Ramos (cell line): Measurements from ENCODE around the gene IGF1.
"Not testable (repeated sequence)": the region's sequence is repeated elsewhere in the genome, so short reads cannot be mapped to it uniquely, and the experiment has no call there.

Experiments used
- in situ Hi-C: fragments of 300-500 bp; cut with MboI; formaldehyde crosslinking; loops from one replicate; pipeline ENCODE4 v1.14.3; 2022; ENCODE audit warnings: low sequenced_read_pairs; ENCODE audit not compliant: unreplicated experiment

The IGF1 gene

DNA sequence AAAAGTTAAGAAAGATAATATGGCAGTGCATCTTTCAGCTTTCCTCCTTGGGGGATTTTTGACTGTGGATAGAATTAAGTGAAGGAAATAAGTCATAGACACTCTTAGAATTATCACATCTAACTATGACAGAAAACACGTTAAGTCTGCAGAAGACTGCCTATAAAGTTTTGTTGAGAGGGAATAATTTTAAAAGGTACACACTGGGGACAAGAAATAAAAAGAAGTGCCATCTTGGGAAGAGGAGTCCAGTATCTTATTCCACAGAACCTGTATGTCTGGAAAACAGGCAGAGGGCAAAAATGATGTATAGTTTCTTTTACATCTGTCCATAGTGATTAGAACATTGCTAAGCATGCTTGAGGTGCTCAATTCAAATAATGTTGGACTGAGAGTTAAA lies 80.7 kb downstream of the IGF1 start:
- in situ Hi-C loops = no loop called here

DNA sequence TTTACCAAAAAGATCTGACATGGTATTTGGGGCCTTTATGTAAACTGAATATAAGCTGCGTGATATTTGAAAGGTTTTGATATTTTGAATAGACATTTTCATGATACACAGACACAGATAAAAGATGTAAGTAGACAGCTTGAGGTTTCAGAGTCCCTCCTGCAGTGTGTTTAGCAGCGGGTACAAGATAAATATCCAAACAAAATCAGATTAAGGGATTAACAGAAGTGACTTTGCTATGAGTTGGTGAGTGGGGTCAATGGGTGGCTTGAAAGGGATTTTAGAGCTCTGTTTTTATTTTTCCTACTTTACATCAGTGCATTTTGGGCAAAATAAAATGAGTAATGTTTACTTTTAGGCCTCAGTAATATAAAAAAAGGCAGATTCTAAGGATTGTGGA lies 84.1 kb downstream of the IGF1 start:
- in situ Hi-C loops = no loop called here

DNA sequence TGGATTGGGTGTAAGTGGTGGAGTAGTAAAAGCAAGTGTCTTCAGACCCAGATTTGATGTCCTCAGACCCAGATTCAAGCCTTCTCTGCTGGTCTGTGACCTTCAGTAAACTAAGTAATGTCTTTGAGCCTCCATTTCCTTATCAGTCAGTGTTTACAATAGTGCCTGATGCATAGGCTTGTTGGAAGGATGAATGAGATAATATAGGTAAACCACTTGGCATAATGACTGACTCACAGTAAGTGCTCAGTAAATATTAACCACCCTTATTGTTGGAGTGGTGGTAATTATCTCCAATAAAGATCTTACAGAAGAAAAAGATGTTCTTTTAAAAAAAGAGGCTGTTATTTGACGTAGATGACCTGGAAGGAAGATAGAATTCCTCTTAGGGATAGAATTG lies 86.2 kb downstream of the IGF1 start:
- in situ Hi-C loops = no loop called here

DNA sequence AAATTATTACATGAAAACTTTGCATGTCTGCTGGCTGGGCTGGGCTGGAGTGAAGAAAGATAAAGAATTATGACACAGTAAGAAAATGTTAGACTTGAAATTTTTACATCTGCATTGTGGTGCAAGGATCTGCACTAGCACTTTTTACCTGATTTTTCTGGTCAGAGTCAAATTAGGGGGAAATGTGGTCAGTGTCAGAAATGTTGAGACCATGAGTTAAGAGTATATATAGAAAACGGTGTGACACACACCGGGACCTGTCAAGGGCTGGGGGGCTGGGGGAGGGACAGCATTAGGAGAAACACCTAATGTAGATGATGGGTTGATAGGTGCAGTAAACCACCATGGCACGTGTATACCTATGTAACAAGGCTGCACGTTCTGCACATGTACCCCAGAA lies 90.3 kb downstream of the IGF1 start:
- in situ Hi-C loops = no loop called here

DNA sequence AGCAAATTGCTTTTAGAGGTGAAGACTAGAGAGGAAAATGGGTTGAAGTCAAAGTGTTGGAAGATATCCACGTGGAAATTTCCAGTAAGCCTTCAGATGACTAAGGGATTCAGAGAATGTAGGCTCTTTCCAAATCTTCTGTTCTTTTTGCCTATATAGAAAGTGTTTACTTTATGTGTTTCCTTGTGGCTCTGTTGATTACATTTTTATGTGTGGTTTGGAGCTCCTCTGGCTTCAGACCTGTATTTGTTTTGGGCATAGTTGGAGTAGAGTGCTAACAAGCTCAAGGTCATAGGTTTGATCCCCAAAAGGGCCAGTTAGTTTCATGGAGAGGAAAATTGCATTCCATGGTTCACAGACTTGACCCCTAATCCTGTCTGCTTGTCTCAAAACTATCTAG lies 91.9 kb downstream of the IGF1 start:
- in situ Hi-C loops = no loop called here

DNA sequence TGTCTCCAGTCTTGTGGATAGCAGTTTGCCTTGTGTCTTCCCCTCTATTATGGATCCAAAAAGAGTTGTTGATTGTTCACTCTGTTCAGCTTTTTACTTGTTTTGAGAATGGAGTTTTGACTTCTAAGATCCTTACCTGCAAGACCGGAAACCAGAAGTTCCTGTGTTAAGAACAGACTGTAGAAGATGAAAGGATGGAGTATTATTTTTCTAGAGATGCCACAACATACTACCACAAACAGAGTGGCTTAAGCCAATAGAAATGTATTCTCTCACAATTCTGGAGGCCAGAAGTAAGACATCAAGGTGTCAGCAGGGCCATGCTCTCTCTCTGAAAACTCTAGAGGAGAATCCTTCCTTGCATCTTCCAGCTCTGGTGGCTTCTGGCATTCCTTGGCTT lies 95.0 kb downstream of the IGF1 start:
- in situ Hi-C loops = no loop called here

DNA sequence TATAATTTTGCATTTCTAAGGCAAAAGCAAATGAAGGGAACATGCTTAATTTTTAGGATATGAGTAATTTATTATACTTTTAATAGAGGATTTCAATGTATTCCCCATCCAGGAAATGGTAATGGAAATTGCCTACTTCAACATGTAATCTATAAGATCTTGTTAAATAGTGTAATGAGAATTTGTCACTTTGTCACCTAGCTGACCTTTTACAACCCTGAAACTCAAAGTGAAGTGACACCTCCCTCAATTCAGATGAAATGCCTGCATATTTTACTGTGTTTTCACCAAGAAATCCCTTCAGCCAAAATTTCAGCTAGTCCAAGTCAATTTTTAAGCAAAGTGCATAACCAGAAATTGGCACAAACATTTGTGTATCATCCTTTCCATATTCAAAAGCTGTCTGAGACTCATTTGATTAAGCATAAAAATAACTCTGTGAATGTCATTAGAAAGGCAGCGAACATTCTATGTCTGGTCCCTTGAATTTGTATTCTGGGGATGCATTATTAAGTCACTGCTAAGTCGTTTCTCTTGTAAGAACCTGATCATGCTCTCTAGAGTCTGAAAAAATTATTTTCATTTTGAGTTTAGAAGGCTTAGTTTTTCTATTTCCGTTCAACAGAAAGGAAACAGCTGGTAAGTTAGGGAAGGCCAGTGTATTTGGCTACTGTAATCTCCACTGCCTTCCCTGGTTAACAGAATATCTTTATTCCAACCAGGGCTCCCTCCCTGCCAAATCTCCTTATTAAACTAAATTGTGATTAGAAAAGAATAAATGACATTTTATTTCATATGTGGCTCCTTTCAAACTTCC lies 100.8 kb downstream of the IGF1 start:
- in situ Hi-C loops = no loop called here

DNA sequence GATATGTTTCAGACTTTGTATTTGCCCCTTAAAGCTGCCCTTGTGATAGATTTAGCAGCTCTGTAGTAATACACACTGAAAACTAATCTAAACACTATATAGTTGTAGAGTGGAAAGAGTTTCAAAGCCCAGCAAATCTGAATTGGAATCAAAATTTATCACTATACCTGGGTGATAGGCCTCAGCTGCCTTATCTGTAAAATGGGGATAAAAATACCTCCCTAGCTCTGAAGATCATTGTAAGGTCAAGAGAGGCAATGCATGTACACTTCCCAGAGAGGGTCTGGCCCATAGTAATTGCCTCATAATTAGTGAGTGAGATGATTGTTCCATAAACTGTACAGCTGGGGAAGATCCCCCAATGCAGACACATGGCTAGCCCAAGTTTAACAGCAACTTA lies 103.6 kb downstream of the IGF1 start:
- in situ Hi-C loops = no loop called here

DNA sequence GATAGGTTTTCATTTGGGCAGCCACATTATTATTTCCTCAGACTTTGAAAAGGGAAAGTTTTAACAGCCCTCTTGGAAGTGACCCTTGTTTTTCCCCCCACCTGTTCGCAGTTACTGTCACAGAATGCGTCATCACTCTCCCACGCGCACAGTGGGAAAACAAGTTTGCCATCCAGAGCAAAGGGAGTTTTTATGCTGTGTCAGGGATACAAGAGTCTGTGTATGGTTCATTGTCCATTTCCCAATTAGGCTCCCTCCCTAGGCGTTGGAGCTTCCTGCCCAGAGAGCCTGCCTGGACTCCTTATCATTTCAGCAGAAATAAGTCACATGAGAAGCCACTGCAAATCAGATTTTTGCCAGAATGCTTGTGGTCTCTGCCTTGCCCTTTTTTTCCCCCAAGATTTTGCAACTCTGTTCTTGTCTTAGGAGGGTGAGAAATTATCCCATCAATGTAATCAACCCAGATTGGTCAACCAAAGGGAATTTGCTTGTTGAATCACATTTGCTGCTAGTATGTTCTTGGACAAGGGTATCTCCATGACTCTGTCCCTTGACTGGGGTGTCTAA lies 104.1 kb downstream of the IGF1 start:
- in situ Hi-C loops = no loop called here

DNA sequence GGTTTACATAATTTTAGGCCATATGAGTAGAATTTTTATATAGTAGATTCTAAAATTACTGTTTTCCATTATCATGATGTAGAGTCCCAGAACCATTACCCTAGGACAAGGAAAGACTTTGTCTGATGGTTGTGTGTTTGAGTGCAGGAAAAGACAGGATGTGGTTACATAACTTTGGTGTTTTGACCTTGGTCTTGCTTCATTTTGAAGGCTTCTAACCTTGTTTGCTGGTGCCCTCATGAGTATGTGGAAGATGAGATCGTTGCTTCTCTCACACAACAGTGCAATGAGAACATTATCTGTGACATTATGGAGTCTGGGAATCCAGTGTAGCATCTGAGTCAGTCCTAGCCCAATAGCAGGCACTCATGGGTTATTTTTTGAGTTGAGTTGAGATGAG lies 106.2 kb downstream of the IGF1 start:
- in situ Hi-C loops = no loop called here

DNA sequence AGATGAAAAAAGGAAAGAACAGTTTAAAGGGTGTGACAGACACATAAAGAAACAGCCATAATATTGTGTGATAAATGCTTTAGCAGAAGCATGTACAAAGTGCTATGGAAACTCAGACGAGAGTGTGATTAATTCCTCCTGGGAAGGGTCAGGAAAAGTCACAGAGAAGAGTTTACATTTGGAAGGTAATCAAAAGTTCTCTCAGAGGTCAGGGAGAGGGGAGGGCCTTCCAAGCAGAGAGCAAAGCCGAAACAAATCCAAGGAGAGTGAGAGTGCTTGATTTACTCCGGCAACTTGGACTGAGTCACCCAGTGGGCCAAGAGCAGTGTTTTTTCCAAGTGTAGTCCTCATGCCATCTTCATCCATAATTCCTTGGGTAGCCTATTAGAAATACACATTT lies 108.3 kb downstream of the IGF1 start:
- in situ Hi-C loops = no loop called here

DNA sequence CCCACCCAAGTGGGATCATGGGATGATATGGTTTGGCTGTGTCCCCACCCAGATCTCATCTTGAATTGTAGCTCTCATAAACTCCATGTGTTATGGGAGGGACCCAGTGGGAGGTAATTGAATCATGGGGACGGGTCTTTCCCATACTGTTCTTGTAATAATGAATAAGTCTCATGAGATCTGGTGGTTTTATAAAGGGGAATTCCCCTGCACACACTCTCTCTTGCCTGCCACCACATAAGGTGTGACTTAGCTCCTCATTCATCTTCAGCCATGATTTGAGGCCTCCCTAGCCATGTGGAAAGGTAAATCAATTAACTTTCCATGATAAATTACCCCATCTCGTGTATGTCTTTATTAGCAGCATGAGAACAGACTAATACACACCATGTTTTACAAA lies 109.2 kb downstream of the IGF1 start:
- in situ Hi-C loops = no loop called here

DNA sequence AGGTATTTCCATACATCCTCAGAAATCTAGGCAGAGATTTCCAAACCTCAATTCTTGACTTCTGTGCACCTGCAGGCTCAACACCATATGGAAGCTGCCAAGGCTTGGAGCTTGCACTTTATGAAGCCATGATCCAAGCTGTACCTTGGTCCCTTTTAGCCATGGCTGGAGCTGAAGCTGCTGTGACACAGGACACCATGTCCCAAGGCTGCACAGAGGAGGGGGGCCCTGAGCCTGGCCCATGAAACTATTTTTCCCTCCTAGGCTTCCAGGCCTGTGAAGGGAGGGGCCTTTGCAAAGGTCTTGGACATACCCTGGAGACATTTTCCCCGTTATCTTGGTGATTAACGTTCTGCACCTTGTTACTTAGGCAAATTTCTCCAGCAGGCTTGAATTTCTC lies 110.5 kb downstream of the IGF1 start:
- in situ Hi-C loops = no loop called here

DNA sequence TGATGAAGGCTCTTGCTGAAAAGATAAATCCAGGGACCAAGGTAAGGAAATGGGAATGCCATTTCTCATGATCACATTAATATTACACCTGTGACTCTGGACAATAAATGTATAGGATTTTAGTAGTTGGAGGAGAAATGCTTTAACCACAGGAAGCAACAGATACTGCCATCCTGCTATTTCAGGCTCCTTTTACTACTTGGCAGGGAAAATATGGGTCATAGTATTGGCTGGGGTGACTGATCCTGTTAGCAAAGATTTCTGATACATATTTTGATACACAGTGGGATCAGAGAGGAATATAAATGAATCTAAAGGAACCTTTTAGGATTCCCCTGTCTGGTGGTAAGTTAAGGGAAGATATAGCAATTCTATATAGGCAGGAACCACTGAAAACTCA lies 115.0 kb downstream of the IGF1 start:
- in situ Hi-C loops = no loop called here

DNA sequence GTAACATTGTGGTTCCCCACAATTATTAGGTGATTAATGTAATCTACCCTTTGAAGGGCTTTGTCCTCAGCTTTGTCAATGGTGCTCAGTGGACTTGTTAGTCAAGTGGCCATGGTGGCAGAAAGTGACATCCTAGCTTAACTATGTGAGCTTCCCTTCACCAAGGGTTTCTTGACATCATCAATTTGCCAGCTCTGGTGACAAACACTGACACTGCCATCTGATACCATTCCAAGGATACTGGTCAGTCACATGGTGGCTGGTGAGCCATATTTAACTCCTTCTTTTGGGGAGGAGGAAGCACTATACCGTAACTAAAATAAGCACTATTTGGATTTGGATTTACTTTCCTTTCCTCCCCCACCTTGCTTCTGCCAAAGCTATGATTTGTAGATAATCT lies 115.7 kb downstream of the IGF1 start:
- in situ Hi-C loops = no loop called here

DNA sequence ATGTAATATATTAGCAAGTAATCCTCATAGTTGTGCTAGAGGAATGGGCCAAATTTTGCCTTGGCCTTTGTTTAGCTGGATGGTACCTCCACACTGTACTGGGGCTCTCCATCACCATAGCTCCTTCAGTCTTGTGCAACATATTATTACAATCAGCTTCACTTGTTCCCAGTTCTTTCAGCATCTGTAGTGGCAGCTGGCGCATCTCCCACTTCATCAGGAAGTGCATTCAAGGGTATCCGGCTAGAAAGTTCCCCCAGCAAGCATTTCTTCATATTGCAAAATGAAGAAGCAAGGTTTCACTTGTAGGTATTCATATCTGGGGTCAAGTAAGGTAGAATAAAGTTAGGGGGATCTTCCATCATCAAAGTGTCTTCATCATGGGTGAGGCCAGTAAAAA lies 123.7 kb downstream of the IGF1 start:
- in situ Hi-C loops = no loop called here

DNA sequence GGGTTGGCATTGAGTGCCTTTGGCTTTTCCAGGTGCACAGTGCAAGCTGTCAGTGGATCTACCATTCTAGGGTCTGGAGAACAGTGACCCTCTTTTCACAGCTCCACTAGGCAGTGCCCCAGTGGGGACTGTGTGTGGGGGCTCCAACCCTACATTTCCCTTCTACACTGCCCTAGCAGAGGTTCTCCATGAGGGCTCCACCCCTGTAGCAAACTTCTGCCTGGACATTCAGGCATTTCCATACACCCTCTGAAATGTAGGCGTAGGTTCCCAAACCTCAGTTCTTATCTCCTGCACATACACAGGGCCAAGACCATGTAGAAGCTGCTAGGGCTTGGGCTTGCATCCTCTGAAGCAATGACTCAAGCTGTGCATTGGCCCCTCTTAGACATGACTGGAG lies 126.1 kb downstream of the IGF1 start:
- in situ Hi-C loops = not testable (repeated sequence)

DNA sequence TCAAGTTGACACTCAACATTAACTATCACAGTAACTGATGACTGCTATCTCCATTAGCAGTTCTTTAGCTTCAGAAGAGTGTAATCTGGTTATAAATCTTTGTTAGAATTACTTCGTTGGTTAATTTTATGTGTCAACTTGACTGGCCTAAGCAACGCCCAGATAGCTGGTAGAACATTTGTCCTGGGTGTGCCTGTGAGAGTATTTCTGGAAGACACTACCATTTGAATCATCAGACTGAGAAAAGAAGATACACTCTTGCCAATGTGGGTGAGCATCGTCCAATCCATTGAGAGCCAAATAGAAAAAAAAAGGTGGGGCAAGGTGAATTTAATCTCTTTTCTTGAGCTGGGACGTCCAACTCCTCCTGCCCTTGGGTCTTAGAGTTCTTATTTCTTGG lies 129.0 kb downstream of the IGF1 start:
- in situ Hi-C loops = no loop called here

DNA sequence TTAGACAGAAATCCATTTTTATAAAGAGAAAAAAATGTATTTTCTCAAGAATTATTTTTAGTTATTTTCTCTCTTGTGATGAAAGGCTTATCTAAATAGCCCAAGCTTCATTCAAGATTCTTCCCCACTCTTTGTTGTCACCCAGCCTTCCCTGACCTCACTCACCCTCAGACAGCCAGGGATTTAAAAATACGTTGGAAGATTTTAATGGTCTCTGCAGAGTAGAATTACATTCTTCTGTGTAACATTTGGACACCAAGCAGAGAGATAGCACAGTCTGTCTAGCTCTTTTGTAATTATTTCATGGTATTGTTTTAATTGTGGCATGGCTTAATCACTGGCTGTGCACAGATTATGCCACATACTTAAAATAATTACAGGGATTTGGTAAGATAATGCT lies 130.3 kb downstream of the IGF1 start:
- in situ Hi-C loops = no loop called here

DNA sequence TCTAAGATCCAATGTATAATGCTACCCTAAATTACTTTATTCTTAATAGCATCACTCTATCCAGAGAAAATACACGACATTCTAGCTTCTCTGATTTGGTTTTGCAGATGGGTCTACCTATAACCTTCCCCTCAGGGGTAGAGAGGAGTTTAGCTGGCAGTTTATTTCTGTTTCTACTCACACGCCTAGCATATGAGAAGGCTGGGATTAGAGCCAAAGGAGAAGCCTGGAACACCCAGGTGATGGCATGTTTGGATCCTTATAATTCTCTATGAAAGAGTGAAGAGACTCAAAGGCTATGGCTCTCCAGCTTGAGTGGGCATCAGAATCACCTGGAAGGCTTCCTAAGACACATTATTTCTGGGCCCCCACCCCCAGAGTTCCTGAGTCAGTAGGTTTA lies 131.3 kb downstream of the IGF1 start:
- in situ Hi-C loops = no loop called here

DNA sequence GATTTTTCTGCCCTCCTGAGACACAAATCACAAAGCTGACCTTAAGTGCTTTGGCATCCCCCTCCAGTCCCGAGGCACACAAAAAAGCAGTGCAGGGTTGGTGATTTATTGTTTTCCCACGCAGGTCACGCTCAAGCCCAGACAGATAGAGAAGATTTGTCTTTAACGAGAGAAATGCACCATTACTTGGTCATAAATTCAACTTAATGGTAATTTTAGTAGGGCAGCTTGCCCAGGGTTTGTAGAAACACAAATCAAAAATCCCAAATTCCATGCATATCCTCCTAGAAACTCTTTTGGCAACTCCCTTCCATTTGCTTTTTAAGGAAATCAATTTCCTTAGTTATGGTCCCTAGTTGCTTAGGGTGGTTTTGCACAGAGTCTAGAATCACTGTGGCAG lies 132.6 kb downstream of the IGF1 start:
- in situ Hi-C loops = no loop called here
